ENCODE results near the gene PRR19. TPM values are rescaled to one million over a fixed set of nuclear protein-coding genes. Genes with fewer than 3 reads are reported as not detected.
A peak's percentile ranks its signal among the peaks of the same experiment; 100 is the strongest.

The PRR19 gene
- total RNA-seq, 1 experiment from 2014 or later, result 3.6 TPM

GRCh38 chr19:42267644-42268141 is 34.2 kb upstream of the PRR19 start:
- ChIA-PET CTCF (no interaction called here), POLR2A (ENCODE audit: low non-redundant PET) (interaction anchor here (0.7 kb wide), 1 partner anchor 47 kb away, joined by 3 read pairs; no protein-coding TSS in a partner anchor)
- TF ChIP-seq CTCF (conservative IDR thresholded peaks at IDR 0.05; ENCODE audit: low read depth, low read length), result no peak
- TF ChIP-seq EZH2 (IDR thresholded peaks at IDR 0.05; ENCODE audit: borderline replicate concordance, low read depth, low read length, poor library complexity, severe bottlenecking), result no peak
- BruUV-seq (replicated peaks), result TSS peak; percentile 97
- Histone ChIP-seq H3K4me1 (ENCODE audit: insufficient read depth, low read length, poor library complexity, severe bottlenecking) (peaks cover 18% of the 10 kb centered on the region), H3K27me3 (replicated peaks; ENCODE audit: insufficient read depth, low read depth, low read length, poor library complexity) (no peaks in the 10 kb centered on the region), H3K9me3 (ENCODE audit: low read depth, low read length, poor library complexity, severe bottlenecking) (no peaks in the 10 kb centered on the region), H3K4me3 (ENCODE audit: low read depth, low read length, poor library complexity, severe bottlenecking) (peak overlapping the region; percentile 62), H3K36me3 (ENCODE audit: insufficient read depth, low read length, poor library complexity, severe bottlenecking) (no peaks in the 10 kb centered on the region), H3K27ac (ENCODE audit: low read depth, low read length, poor library complexity, severe bottlenecking) (peak overlapping the region; percentile 99)
- no peak for DNase-seq (ENCODE audit: low spot score)
- intact Hi-C loops (cut with micrococcal nuclease; ENCODE audit: unreplicated experiment), result loop anchor here (2.0 kb wide), 1 partner anchor 13 kb away; the partner anchor contains the start of gene ERF

GRCh38 chr19:42268142-42268703 is 33.7 kb upstream of the PRR19 start:
- H3K27me3 ChIP-seq (replicated peaks; ENCODE audit: insufficient read depth, low read depth, low read length, poor library complexity), result no peaks in the 10 kb centered on the region
- peak overlapping the region; percentile 62 for H3K4me3 ChIP-seq (ENCODE audit: low read depth, low read length, poor library complexity, severe bottlenecking)
- CTCF ChIA-PET, result no interaction called here
- peaks cover 18% of the 10 kb centered on the region for H3K4me1 ChIP-seq (ENCODE audit: insufficient read depth, low read length, poor library complexity, severe bottlenecking)
- peaks cover 2% of the 10 kb centered on the region for H3K36me3 ChIP-seq (ENCODE audit: insufficient read depth, low read length, poor library complexity, severe bottlenecking)
- intact Hi-C loops (cut with micrococcal nuclease; ENCODE audit: unreplicated experiment), result loop anchor here (2.0 kb wide), 1 partner anchor 13 kb away; the partner anchor contains the start of gene ERF
- POLR2A ChIA-PET (ENCODE audit: low non-redundant PET), result no interaction called here
- H3K9me3 ChIP-seq (ENCODE audit: low read depth, low read length, poor library complexity, severe bottlenecking), result no peaks in the 10 kb centered on the region
- H3K27ac ChIP-seq (ENCODE audit: low read depth, low read length, poor library complexity, severe bottlenecking), result peak overlapping the region; percentile 99
- DNase-seq (ENCODE audit: low spot score), result peak; percentile 100
- no peak for TF ChIP-seq EZH2 (IDR thresholded peaks at IDR 0.05; ENCODE audit: borderline replicate concordance, low read depth, low read length, poor library complexity, severe bottlenecking)
- TF ChIP-seq CTCF (conservative IDR thresholded peaks at IDR 0.05; ENCODE audit: low read depth, low read length), result no peak
- no TSS peak for BruUV-seq (replicated peaks)

- intact Hi-C loops (cut with micrococcal nuclease; ENCODE audit: unreplicated experiment), result loop anchor here (2.0 kb wide), 1 partner anchor 14 kb away; the partner anchor contains the start of gene ERF
- Histone ChIP-seq H3K36me3 (ENCODE audit: insufficient read depth, low read length, poor library complexity, severe bottlenecking) (peaks cover 3% of the 10 kb centered on the region), H3K4me1 (ENCODE audit: insufficient read depth, low read length, poor library complexity, severe bottlenecking) (peaks cover 18% of the 10 kb centered on the region), H3K4me3 (ENCODE audit: low read depth, low read length, poor library complexity, severe bottlenecking) (peak within 1 kb of the TSS; percentile 62), H3K9me3 (ENCODE audit: low read depth, low read length, poor library complexity, severe bottlenecking) (no peaks in the 10 kb centered on the region), H3K27me3 (replicated peaks; ENCODE audit: insufficient read depth, low read depth, low read length, poor library complexity) (no peaks in the 10 kb centered on the region), H3K27ac (ENCODE audit: low read depth, low read length, poor library complexity, severe bottlenecking) (peak within 1 kb of the TSS; percentile 99)
- CTCF ChIA-PET, result no interaction called here
- peak; percentile 100 for DNase-seq (ENCODE audit: low spot score)
- no peak for TF ChIP-seq EZH2 (IDR thresholded peaks at IDR 0.05; ENCODE audit: borderline replicate concordance, low read depth, low read length, poor library complexity, severe bottlenecking)
- TF ChIP-seq CTCF (conservative IDR thresholded peaks at IDR 0.05; ENCODE audit: low read depth, low read length), result no peak
- BruUV-seq (replicated peaks), result TSS peak; percentile 77
- POLR2A ChIA-PET (ENCODE audit: low non-redundant PET), result no interaction called here
These were observed 33.0 kb upstream of the PRR19 start, which contains the start of gene CIC for GRCh38 chr19:42268704-42269477. Gene CIC, plus strand, starts transcription at chr19:42269252. Its CDS starts 2,532 bp downstream, at chr19:42271784.
